Neural crest cell (in vitro differentiated cells): Measurements from ENCODE around the gene SLC4A3. TPM values are rescaled to one million over a fixed set of nuclear protein-coding genes. Genes with fewer than 3 reads are reported as not detected.

Experiments
- DNase-seq: peaks from one replicate; pipeline ENCODE4 v3.0.0; 2021; ENCODE audit warnings: low read depth, mixed read lengths, low spot score
- H3K27ac Mint-ChIP-seq: one replicate; pipeline ENCODE4 v1.8.0; 2021; ENCODE audit warnings: mild to moderate bottlenecking, mixed read lengths; ENCODE audit not compliant: unreplicated experiment
- H3K27me3 Mint-ChIP-seq: 2 replicates; pipeline ENCODE4 v1.8.0; 2021; ENCODE audit warnings: low read depth, mild to moderate bottlenecking, mixed read lengths
- H3K36me3 Mint-ChIP-seq: 2 replicates; pipeline ENCODE4 v1.8.0; 2021; ENCODE audit warnings: low read depth, mild to moderate bottlenecking, mixed read lengths
- H3K4me1 Mint-ChIP-seq: 2 replicates; pipeline ENCODE4 v1.8.0; 2021; ENCODE audit warnings: mixed read lengths
- H3K4me3 Mint-ChIP-seq: one replicate; pipeline ENCODE4 v1.8.0; 2021; ENCODE audit warnings: mild to moderate bottlenecking, mixed read lengths
- H3K9me3 Mint-ChIP-seq: 2 replicates; pipeline ENCODE4 v1.8.0; 2021; ENCODE audit warnings: mixed read lengths
- CTCF ChIP-seq: fragments of 200-600 bp; sonication (generic); conservative IDR thresholded peaks from 2 replicates; pipeline ENCODE4 v1.5.0; 2021; ENCODE audit warnings: antibody characterized with exemption, mild to moderate bottlenecking
- total RNA-seq: library from RNA; stranded (reverse); gene quantifications from 2 replicates; pipeline ENCODE4 v1.2.1, GENCODE V29; 2021

SLC4A3 gene
- total RNA-seq, 1 donor from 2014 or later = 11.4 TPM

- Mint-ChIP-seq H3K27me3 (no peaks in the 10 kb centered on the region), H3K4me3 (no peak overlapping the region), H3K27ac (peak overlapping the region; percentile 65), H3K36me3 (no peaks in the 10 kb centered on the region), H3K9me3 (no peaks in the 10 kb centered on the region), H3K4me1 (no peaks in the 10 kb centered on the region)
- no peak for DNase-seq
- no peak for TF ChIP-seq CTCF
Observed at GRCh38 chr2:219611306-219611705, 16.1 kb upstream of the SLC4A3 start.

DNA sequence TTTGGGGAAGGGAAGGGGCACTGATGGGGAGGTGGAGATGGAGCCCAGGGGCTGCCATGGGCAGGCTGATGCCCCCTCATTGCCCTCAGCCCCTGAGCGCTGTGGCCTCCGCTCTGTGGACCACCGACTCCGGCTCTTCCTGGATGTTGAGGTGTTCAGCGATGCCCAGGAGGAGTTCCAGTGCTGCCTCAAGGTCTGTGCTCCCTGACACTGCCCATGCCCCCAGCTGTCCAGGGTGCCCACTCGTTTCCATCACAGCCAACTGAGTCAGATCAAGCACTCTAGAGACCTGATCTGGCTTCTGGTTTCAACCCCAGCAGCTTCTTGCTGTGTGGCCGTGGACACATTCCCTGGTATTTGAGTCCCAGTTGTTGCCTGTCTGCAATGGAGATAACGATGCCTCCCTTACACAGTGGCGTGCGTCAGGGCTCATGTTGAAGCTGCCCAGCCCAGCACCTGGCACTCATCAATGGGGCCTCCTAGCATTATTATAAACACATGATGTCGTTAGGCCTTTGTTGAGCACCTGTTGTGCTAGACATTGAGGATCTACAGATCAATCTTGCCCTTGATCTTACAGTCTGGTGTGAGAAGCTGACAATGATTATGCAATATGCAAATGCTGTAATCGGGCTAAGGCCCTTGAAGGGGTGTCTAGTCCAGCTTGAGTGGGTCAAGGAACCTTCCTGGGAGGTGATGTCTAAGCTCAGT, 15.4 kb upstream of the SLC4A3 start:
- Mint-ChIP-seq H3K27ac (peak overlapping the region; percentile 57), H3K9me3 (no peaks in the 10 kb centered on the region), H3K27me3 (no peaks in the 10 kb centered on the region), H3K4me3 (no peak overlapping the region), H3K4me1 (no peaks in the 10 kb centered on the region), H3K36me3 (no peaks in the 10 kb centered on the region)
- no peak for DNase-seq
- no peak for TF ChIP-seq CTCF

DNA sequence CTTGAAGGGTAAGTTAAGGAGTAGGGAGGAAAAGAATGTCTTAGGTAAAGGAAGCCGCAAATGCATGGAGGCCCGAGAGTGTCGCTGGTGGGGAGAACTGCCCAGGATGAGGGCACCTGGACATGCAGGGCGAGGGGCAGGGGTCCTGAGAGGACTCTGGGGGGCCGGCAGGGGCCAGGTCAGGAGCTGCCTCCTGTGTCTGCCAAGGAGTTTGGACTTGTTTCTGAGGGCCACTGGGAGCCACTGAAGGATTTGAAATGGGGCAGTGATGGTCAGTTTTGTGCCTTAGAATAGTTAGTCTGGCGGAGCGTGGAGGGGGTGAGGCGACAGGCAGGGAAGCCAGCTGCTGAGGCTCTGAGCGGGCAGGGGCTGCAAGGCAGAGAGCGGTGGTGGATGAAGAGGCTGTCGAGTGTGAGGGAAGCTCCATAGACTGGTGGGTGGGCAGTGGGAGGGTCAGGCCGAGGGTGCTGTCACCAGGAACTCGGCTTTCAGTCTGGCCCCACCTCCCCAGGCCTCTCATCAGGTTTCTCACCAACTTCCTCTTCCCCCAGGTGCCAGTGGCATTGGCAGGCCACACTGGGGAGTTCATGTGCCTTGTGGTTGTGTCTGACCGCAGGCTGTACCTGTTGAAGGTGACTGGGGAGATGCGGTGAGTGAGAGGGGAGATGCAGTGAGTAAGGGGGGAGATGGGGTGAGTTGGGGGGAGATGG, 14.7 kb upstream of the SLC4A3 start:
- TF ChIP-seq CTCF = no peak
- DNase-seq = no peak
- Mint-ChIP-seq H3K27me3 (no peaks in the 10 kb centered on the region), H3K36me3 (no peaks in the 10 kb centered on the region), H3K9me3 (no peaks in the 10 kb centered on the region), H3K27ac (peak overlapping the region; percentile 62), H3K4me1 (no peaks in the 10 kb centered on the region), H3K4me3 (no peak overlapping the region)

DNA sequence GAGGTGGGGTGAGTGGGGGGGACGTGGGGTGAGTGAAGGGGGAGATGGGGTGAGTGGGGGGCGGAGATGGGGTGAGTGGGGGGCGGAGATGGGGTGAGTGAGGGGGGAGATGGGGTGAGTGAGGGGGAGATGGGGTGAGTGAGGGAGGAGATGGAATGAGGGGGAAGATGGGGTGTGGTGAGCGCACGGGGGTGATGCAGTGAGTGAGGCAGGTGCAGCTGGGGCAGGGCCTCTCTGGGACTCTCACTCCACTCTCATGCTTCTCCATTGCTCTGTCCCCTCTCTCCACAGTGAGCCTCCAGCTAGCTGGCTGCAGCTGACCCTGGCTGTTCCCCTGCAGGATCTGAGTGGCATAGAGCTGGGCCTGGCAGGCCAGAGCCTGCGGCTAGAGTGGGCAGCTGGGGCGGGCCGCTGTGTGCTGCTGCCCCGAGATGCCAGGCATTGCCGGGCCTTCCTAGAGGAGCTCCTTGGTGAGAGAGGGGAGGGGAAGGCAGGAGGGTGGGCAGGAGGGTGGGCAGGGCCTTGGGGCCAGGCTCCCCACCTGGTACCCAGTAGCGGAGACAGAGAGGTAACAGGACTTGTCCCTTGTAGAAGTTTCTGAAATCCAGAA, 13.9 kb upstream of the SLC4A3 start:
- Mint-ChIP-seq H3K36me3 (no peaks in the 10 kb centered on the region), H3K27ac (no peak overlapping the region), H3K27me3 (no peaks in the 10 kb centered on the region), H3K9me3 (no peaks in the 10 kb centered on the region), H3K4me3 (no peak overlapping the region), H3K4me1 (no peaks in the 10 kb centered on the region)
- no peak for TF ChIP-seq CTCF
- no peak for DNase-seq

DNA sequence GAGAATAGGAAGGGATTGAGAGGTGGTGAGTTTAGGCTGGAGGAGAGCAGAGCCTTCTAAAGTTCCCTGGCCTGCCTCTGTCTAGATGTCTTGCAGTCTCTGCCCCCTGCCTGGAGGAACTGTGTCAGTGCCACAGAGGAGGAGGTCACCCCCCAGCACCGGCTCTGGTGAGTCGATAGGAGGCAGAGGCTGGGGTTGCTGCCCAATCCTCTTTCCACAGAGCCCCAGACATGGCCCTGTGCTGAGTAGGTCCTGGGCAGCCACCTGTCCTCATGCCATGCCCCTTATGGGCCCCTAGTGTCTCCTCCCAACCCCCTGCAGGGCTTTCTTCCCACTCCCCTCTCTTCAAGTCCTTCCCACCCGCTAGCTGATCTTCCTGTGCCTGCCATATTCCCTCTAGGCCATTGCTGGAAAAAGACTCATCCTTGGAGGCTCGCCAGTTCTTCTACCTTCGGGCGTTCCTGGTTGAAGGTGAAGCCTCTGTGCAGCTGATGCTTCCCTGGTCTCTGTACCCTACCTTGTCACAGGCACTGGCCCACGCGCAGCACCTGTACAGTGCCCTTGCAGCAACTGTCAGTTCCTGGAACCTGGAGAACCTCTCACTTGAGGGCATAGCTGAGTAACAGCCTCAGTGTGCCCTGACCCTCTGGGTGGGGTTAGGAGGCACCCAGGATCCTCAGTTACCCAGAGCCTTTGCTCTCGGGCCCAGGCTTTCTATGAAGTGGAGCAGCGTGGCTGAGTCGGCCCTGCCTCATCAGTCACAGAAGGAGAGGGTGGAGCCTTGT, 13.2 kb upstream of the SLC4A3 start:
- H3K4me3 Mint-ChIP-seq = no peak overlapping the region
- no peak for DNase-seq
- no peaks in the 10 kb centered on the region for H3K27me3 Mint-ChIP-seq
- H3K27ac Mint-ChIP-seq = no peak overlapping the region
- no peaks in the 10 kb centered on the region for H3K36me3 Mint-ChIP-seq
- H3K4me1 Mint-ChIP-seq = no peaks in the 10 kb centered on the region
- TF ChIP-seq CTCF = no peak
- H3K9me3 Mint-ChIP-seq = no peaks in the 10 kb centered on the region
